GM12878 (cell line): Measurements from ENCODE around the gene C6orf52. TPM values are rescaled to one million over a fixed set of nuclear protein-coding genes. Genes with fewer than 3 reads are reported as not detected.

Source experiments
- BMI1 ChIP-seq: fragments of 450-650 bp; IDR thresholded peaks from 2 replicates; pipeline ENCODE4 v1.6.1; 2016; ENCODE audit warnings: mild to moderate bottlenecking, moderate library complexity, borderline replicate concordance
- CEBPB ChIP-seq, 2 experiments: fragments of 150-350 bp in 1 of 2; IDR thresholded peaks; 2 replicates each; pipeline ENCODE4 v1.6.1; 2012 to 2014; ENCODE audit warnings: low read depth in 2 of 2, low read length in 2 of 2, borderline replicate concordance in 1 of 2, inconsistent platforms in 1 of 2
- JUNB ChIP-seq: IDR thresholded peaks from 2 replicates; pipeline ENCODE4 v1.6.1; 2016; ENCODE audit warnings: antibody characterized with exemption, mild to moderate bottlenecking
- MEF2B ChIP-seq: fragments of 450-650 bp; IDR thresholded peaks from 2 replicates; pipeline ENCODE4 v1.6.1; 2018; ENCODE audit warnings: mild to moderate bottlenecking, moderate library complexity; ENCODE audit not compliant: partially characterized antibody, poor library complexity, severe bottlenecking
- MTA2 ChIP-seq: fragments of 450-650 bp; IDR thresholded peaks from 2 replicates; pipeline ENCODE4 v1.6.1; 2016; ENCODE audit warnings: low read depth, mild to moderate bottlenecking, moderate library complexity
- NBN ChIP-seq: fragments of 450-650 bp; IDR thresholded peaks from 2 replicates; pipeline ENCODE4 v1.6.1; 2016
- POLR2A ChIP-seq: IDR thresholded peaks from 2 replicates; pipeline ENCODE4 v1.6.1; 2011; ENCODE audit warnings: low read depth, mild to moderate bottlenecking, low read length
- RBBP5 ChIP-seq: fragments of 200-600 bp; sonication (generic); conservative IDR thresholded peaks from 2 replicates; pipeline ENCODE4 v1.6.1; 2016
- SIN3A ChIP-seq: IDR thresholded peaks from 2 replicates; pipeline ENCODE4 v1.6.1; 2012; ENCODE audit warnings: low read depth, low read length, improper control_type of control experiment
- SRF ChIP-seq, 2 experiments: IDR thresholded peaks; 2 replicates each; pipeline ENCODE4 v1.6.1; 2011; ENCODE audit warnings: low read depth in 2 of 2, low read length in 2 of 2, mild to moderate bottlenecking in 1 of 2, moderate library complexity in 1 of 2
- TCF12 ChIP-seq: IDR thresholded peaks from 2 replicates; pipeline ENCODE4 v1.6.1; 2011; ENCODE audit warnings: low read depth, mild to moderate bottlenecking, low read length
- TCF7 ChIP-seq: IDR thresholded peaks from 2 replicates; pipeline ENCODE4 v1.6.1; 2014; ENCODE audit warnings: antibody characterized with exemption, borderline replicate concordance
- WRNIP1 ChIP-seq: IDR thresholded peaks from 2 replicates; pipeline ENCODE4 v1.6.1; 2011; ENCODE audit warnings: low read depth, low read length, improper control_type of control experiment, borderline replicate concordance
- ZNF384 ChIP-seq: IDR thresholded peaks from 2 replicates; pipeline ENCODE4 v1.6.1; 2012; ENCODE audit warnings: low read depth, mild to moderate bottlenecking, low read length, improper control_type of control experiment, borderline replicate concordance
- polyA plus RNA-seq, 11 experiments: library from polyadenylated mRNA; depleted of rRNA in 4 of 11; unstranded in 6 of 11; stranded (reverse) in 5 of 11; fragments of >200 nt; fragmentation: Nextera tagmentation in 4 of 11; fragmentation: Illumina TruSeq in 1 of 11; extraction: Ambion mirVana in 4 of 11; extraction: Trizol in 1 of 11; gene quantifications; 1 replicate in 1 of 11; 2 replicates in 10 of 11; pipeline versions ENCODE4 v1.2.1 to v1.2.3, GENCODE V29; 2011 to 2016; ENCODE audit warnings: inconsistent platforms in 2 of 11, missing spikeins in 2 of 11, low read depth in 1 of 11
- total RNA-seq, 4 experiments: library from RNA; depleted of rRNA in 3 of 4; stranded (reverse); fragments of >200 nt in 3 of 4; fragmentation: Illumina TruSeq in 1 of 4; extraction: Trizol in 1 of 4; gene quantifications; 2 replicates each; pipeline versions ENCODE4 v1.2.1 to v1.2.3, GENCODE V29; 2013 to 2021
- TF ChIP-seq, protein P1 (sequence below): IDR thresholded peaks from 2 replicates; pipeline ENCODE4 v1.6.1; 2012; ENCODE audit warnings: mild to moderate bottlenecking, low read depth, low read length
- TF ChIP-seq, protein P2 (sequence below): fragments of 450-650 bp; IDR thresholded peaks from 2 replicates; pipeline ENCODE4 v1.6.1; 2017; ENCODE audit warnings: mild to moderate bottlenecking, moderate library complexity
- TF ChIP-seq, protein P3 (sequence below): IDR thresholded peaks from 2 replicates; pipeline ENCODE4 v1.6.1; 2011; ENCODE audit warnings: low read depth, mild to moderate bottlenecking, low read length, moderate library complexity, borderline replicate concordance; ENCODE audit errors: extremely low read depth
- TF ChIP-seq, protein P4 (sequence below): IDR thresholded peaks from 2 replicates; pipeline ENCODE4 v1.6.1; 2011; ENCODE audit warnings: borderline replicate concordance, low read depth, mild to moderate bottlenecking, moderate library complexity, mixed read lengths, low read length; ENCODE audit not compliant: insufficient read depth; ENCODE audit errors: extremely low read length
- TF ChIP-seq, protein P5 (sequence below): fragments of 450-650 bp; IDR thresholded peaks from 2 replicates; pipeline ENCODE4 v1.6.1; 2016; ENCODE audit warnings: mild to moderate bottlenecking
- TF ChIP-seq, protein P6 (sequence below): IDR thresholded peaks from 2 replicates; pipeline ENCODE4 v1.6.1; 2012; ENCODE audit warnings: low read depth, low read length, improper control_type of control experiment

Gene C6orf52
- total and polyA plus RNA-seq, 10 of the 15 experiments (the other 5 are each of a cell fraction or from before 2014, with no cell fraction given) = 2.7 to 15.1 (median 4.9) TPM

DNA sequence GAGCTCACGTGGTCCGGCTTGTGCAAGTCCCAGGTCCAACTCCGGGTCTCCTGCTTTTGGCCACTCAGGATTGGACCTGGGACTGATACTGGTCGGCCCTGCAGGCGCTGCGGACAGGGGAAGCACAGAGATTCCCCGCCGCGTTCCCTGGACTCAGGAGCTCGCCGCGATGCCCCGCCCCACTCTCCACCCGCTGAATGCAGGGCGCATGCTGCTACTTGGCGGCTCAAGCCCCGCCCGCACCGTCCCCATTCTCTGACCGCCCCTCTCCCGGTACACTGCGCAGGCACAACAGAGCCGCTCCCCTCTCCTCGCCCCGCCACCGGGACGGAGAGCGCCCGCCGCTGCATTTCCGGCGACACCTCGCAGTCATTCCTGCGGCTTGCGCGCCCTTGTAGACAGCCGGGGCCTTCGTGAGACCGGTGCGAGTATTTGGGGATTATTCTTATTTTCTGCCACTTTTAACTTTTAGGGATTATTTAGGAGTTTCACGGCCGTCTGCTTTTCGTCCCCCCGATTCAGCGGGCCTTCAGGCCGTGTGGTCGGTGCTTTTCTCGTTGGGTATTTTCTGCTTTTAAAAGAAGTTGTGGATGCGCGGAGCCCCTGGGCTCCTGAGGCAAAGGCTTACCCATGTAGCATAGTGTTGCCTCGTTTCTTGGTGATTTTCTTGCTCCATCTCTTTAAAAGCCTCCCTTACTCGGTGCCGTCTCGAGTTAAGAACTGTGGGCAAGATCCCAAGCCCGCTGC, 28.6 kb upstream of the C6orf52 start, which contains the start of gene TMEM14C (continued):
- TF ChIP-seq, protein P1, sequence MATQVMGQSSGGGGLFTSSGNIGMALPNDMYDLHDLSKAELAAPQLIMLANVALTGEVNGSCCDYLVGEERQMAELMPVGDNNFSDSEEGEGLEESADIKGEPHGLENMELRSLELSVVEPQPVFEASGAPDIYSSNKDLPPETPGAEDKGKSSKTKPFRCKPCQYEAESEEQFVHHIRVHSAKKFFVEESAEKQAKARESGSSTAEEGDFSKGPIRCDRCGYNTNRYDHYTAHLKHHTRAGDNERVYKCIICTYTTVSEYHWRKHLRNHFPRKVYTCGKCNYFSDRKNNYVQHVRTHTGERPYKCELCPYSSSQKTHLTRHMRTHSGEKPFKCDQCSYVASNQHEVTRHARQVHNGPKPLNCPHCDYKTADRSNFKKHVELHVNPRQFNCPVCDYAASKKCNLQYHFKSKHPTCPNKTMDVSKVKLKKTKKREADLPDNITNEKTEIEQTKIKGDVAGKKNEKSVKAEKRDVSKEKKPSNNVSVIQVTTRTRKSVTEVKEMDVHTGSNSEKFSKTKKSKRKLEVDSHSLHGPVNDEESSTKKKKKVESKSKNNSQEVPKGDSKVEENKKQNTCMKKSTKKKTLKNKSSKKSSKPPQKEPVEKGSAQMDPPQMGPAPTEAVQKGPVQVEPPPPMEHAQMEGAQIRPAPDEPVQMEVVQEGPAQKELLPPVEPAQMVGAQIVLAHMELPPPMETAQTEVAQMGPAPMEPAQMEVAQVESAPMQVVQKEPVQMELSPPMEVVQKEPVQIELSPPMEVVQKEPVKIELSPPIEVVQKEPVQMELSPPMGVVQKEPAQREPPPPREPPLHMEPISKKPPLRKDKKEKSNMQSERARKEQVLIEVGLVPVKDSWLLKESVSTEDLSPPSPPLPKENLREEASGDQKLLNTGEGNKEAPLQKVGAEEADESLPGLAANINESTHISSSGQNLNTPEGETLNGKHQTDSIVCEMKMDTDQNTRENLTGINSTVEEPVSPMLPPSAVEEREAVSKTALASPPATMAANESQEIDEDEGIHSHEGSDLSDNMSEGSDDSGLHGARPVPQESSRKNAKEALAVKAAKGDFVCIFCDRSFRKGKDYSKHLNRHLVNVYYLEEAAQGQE = no peak
- TF ChIP-seq TCF7 (no peak), NBN (peak; percentile 62), JUNB (no peak), MTA2 (no peak), TCF12 (no peak), BMI1 (no peak), SRF (IDR thresholded peaks at IDR 0.05; ENCODE audit: low read depth in 2 of 2, low read length in 2 of 2) (no peak), WRNIP1 (no peak), POLR2A (peak; percentile 85), CEBPB (IDR thresholded peaks at IDR 0.05; ENCODE audit: borderline replicate concordance in 1 of 2, low read depth in 2 of 2, low read length in 2 of 2) (0 out of 4 replicates have a peak, but pooled peaks of 1 of the 2 experiments have one; percentile 37), MEF2B (no peak), RBBP5 (no peak; the same call in 1 of the 2 replicates), ZNF384 (no peak), SIN3A (no peak)
- TF ChIP-seq, protein P2, sequence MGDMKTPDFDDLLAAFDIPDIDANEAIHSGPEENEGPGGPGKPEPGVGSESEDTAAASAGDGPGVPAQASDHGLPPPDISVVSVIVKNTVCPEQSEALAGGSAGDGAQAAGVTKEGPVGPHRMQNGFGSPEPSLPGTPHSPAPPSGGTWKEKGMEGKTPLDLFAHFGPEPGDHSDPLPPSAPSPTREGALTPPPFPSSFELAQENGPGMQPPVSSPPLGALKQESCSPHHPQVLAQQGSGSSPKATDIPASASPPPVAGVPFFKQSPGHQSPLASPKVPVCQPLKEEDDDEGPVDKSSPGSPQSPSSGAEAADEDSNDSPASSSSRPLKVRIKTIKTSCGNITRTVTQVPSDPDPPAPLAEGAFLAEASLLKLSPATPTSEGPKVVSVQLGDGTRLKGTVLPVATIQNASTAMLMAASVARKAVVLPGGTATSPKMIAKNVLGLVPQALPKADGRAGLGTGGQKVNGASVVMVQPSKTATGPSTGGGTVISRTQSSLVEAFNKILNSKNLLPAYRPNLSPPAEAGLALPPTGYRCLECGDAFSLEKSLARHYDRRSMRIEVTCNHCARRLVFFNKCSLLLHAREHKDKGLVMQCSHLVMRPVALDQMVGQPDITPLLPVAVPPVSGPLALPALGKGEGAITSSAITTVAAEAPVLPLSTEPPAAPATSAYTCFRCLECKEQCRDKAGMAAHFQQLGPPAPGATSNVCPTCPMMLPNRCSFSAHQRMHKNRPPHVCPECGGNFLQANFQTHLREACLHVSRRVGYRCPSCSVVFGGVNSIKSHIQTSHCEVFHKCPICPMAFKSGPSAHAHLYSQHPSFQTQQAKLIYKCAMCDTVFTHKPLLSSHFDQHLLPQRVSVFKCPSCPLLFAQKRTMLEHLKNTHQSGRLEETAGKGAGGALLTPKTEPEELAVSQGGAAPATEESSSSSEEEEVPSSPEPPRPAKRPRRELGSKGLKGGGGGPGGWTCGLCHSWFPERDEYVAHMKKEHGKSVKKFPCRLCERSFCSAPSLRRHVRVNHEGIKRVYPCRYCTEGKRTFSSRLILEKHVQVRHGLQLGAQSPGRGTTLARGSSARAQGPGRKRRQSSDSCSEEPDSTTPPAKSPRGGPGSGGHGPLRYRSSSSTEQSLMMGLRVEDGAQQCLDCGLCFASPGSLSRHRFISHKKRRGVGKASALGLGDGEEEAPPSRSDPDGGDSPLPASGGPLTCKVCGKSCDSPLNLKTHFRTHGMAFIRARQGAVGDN = no peak
- TF ChIP-seq, protein P3, sequence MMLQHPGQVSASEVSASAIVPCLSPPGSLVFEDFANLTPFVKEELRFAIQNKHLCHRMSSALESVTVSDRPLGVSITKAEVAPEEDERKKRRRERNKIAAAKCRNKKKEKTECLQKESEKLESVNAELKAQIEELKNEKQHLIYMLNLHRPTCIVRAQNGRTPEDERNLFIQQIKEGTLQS = no peak
- TF ChIP-seq, protein P4, sequence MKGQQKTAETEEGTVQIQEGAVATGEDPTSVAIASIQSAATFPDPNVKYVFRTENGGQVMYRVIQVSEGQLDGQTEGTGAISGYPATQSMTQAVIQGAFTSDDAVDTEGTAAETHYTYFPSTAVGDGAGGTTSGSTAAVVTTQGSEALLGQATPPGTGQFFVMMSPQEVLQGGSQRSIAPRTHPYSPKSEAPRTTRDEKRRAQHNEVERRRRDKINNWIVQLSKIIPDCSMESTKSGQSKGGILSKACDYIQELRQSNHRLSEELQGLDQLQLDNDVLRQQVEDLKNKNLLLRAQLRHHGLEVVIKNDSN = peak; percentile 63
- TF ChIP-seq, protein P5, sequence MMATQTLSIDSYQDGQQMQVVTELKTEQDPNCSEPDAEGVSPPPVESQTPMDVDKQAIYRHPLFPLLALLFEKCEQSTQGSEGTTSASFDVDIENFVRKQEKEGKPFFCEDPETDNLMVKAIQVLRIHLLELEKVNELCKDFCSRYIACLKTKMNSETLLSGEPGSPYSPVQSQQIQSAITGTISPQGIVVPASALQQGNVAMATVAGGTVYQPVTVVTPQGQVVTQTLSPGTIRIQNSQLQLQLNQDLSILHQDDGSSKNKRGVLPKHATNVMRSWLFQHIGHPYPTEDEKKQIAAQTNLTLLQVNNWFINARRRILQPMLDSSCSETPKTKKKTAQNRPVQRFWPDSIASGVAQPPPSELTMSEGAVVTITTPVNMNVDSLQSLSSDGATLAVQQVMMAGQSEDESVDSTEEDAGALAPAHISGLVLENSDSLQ = no peak
- TF ChIP-seq, protein P6, sequence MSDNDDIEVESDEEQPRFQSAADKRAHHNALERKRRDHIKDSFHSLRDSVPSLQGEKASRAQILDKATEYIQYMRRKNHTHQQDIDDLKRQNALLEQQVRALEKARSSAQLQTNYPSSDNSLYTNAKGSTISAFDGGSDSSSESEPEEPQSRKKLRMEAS = peak; percentile 72
